Kidney tubule cell (primary cell): ENCODE measurements around the gene SMC1B.
A peak's percentile ranks its signal among the peaks of the same experiment; 100 is the strongest.
"Not testable (repeated sequence)": the region's sequence is repeated elsewhere in the genome, so short reads cannot be mapped to it uniquely, and the experiment has no call there.

Source experiments
- DNase-seq: peaks from one replicate; pipeline ENCODE4 v3.0.0-alpha.2; 2018; ENCODE audit warnings: low spot score

SMC1B gene

DNA sequence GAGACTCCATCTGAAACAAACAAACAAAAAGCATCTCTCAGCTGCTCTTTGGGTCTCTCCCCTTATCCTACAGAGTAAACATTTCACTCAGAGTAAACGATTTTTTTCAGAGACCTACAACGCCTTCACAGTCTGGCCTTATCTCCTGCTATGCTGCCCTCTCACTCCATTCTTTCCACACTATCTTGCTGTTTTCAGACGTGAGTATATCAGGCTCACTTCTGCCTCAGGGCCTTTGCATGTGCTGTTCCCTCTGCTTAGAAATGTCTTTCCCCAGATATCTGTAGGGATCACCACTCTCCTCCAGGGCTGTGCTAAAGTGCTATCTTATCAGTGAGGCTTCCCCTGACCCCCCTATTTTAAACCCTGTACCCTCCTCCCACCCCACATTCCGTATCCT lies 6.6 kb upstream of the SMC1B start:
- DNase-seq, result no peak

GRCh38 chr22:45418770-45419138 lies 5.4 kb upstream of the SMC1B start:
- DNase-seq, result no peak

DNA sequence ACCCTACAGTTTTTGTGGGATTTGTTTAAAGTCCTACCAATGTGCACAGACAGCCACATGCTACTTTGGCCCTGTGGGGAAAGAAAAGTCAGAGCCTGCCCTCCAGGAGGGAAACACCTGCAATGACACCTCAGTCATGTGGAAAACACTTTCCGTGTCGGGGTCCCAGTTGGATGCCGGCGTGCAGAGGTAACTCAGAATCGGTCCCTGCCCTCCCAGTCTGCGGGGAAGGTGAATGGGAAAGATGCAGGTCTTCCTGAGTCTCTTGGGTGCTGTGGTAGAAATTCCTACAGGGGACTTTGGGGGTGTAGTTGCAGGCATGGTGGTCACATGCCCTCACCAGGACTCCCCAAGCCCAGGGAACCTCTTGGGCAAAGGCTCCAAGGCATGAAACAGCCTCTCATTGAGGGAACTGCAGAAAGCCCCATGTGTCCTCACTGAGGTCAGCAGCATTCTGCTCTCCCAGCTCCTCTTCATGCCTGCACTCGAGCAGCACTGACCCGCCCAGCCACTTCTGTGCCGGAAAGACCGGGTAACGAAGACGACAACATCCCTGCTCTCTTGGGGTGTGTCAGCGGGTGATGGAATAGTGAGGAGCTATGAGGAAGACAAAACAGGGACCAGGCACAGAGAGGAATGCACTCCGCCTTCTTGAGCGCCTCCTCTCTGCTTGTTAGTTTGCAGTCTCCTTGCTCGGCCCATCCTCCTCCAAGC lies 4.8 kb upstream of the SMC1B start:
- no peak for DNase-seq

DNA sequence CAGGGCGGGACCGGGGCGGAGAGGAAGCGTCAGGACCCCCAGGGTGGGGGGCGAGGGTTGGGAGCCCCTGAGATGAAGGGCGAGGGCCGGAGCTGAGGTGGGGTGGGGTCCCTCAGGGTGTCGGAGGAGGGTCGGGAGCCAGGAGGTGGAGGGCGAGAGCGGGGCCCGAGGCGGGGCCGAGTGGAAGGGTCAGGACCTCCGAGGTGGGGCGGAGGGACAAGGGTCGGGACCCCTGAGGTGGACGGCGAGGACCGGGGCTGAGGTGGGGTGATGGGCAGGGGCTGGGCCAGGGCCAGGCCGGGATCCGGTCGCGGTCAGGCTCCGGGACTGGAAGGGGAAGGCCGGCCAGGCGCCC lies 409 bp downstream of the SMC1B start:
- no peak for DNase-seq

DNA sequence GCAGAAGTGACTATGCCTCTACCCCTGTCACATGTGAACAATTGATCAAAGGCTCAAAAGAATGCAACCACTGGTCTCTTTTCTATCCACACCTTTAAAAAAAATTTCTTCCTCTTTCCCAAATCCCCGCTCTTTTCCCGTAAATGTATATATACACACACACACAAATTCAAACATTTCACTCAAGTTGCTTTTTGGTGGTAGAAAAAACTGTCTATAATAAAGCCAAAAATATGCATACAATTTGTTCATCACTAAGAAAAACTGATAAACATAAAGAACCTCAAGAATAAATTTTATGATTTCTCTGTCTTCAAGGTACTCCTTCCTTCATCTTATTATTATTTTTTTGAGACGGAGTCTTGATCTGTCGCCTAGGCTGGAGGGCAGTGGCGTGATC lies 5.6 kb downstream of the SMC1B start:
- no peak for DNase-seq

GRCh38 chr22:45402466-45402985 lies 10.9 kb downstream of the SMC1B start:
- DNase-seq, result no peak

DNA sequence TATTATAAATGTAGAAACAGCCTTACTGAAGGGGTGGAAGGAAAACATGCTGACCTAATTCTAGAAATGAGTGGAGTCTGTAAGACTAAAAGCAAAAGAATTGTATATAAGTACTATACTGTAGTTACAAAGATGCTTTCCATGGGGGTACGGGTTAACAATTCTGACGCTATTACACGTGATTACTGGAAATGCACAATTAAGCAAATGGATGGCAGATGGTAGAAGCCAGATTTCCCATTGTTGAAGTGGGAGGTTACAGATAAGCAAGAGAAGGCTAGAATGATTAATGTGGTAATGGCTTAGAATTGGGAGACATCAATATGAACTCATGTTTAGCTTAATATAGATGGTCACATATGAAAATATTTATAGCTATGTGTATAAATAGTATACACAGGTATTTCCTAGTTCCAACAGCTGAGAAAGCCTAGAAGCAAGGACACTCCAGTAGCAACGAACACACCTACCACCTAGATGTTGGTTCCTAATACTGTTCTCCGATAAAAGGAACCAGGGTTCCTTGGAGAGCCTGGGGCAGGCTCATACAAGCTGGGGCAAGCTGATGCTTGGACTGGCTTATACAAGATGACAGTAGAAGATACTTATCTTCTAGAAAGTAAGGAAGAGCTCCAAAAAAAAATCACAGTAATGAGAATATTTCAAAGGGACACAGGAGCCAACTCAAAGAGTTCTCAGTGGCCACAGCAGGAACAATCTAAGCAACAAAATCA lies 13.5 kb downstream of the SMC1B start:
- no peak for DNase-seq

DNA sequence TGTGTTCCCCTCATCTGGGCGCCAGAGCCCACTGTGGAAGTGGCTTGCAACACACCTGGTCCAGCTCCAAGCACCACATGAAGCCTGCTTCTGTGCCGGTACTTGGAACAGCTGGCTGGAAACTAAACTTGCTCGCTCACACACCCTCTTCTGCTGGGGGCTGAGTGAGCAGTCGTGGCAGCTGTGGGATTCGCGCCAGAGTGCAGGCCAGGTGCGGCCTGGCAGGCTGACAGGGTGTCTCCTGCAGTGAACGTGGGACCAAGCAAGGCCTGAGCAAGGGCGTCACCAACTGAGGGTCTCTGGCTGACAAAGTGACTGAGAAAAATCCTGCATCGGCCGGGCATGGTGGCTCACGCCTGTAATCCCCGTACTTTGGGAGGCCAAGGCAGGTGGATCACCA lies 15.2 kb downstream of the SMC1B start:
- no peak for DNase-seq

DNA sequence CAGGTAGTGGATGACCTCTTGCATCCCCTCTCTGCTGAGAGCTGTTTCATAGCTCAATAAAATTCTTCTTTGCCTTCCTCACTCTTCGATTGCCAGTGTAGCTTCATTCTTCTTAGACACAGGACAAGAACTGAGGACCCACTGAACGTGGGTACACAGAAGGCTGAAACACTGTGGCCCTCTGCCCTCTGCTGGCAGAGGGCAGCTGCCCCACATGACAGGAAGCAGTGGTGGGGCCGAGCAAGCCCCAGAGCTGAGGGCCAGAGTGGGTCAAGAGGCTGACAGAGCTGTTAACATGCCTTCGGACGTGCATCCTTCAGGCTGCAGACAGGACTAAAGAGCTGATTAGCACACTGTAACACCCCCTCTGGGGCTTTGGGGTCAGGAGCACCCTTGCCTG lies 15.6 kb downstream of the SMC1B start:
- no peak for DNase-seq

DNA sequence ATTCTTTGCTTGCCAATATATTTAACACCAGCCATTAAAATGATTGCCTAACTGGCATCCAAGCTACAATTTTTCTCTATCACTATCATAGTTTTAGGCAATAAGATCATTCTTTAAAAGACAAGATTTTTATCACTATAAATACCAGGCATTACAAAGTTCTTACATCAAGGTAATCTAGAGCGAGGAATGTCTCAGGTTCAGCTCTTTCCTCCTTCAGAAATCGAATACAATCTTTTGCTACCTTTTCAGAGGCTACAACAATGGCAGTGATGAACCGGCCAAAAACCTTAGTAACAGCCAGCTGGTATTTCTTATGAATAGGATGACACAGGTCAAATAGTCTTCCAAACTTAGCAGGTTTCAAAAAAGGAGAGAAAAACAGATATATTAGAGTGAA lies 23.9 kb downstream of the SMC1B start:
- DNase-seq, result no peak

GRCh38 chr22:45381348-45381747 lies 32.1 kb downstream of the SMC1B start:
- DNase-seq, result no peak

- DNase-seq, result no peak
These were observed 36.7 kb downstream of the SMC1B start for GRCh38 chr22:45376703-45377102.

- no peak for DNase-seq
These were observed 37.4 kb downstream of the SMC1B start for GRCh38 chr22:45376009-45376408.

GRCh38 chr22:45373592-45373991 lies 39.8 kb downstream of the SMC1B start:
- not testable (repeated sequence) for DNase-seq

- DNase-seq, result no peak
These were observed 46.7 kb downstream of the SMC1B start for GRCh38 chr22:45366713-45367112.

GRCh38 chr22:45359627-45360026 lies 53.8 kb downstream of the SMC1B start:
- no peak for DNase-seq

- DNase-seq, result no peak
These were observed 55.3 kb downstream of the SMC1B start for GRCh38 chr22:45358127-45358526.

- DNase-seq, result no peak
These were observed 55.9 kb downstream of the SMC1B start for GRCh38 chr22:45357490-45357889.

GRCh38 chr22:45353786-45354185 lies 59.6 kb downstream of the SMC1B start:
- no peak for DNase-seq

GRCh38 chr22:45352757-45353156 lies 60.6 kb downstream of the SMC1B start:
- peak; percentile 13 for DNase-seq

DNA sequence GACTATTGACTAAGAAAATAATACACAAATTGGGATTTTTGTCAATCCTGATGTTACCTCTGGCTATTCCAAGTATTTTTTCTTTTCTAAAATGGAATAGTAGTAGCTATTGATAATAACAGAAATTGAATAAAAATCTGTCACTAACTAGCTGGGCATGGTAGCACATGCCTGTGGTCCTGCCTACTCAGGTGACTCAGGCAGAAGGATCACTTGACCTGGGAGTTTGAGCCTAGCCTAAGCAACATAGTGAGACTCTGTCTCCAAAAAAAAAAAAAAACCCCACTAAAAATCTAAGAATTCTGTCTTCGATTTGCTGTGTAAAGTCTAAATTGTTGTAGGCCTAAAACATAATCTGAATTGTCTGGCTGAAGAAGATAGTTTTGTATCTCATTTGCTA lies 61.4 kb downstream of the SMC1B start:
- no peak for DNase-seq

DNA sequence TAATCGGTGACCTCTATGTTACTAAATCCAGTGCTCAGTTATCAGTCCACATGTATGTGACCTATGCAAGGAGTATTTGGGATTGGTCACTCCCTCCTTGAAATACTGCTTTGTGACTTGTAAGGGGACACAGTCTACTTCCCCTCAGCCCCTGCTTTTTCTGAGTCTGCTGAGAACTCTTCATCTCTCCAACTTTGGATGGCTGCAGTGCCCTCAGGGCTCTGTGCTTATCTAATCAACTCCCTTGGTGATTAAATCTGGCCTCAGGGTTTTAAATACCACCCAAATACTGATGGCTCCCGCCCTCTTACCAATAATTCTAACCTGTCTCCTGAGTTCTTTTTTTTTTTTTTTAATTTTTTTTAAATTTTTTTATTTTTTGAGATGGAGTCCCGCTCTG lies 63.5 kb downstream of the SMC1B start:
- DNase-seq, result no peak

DNA sequence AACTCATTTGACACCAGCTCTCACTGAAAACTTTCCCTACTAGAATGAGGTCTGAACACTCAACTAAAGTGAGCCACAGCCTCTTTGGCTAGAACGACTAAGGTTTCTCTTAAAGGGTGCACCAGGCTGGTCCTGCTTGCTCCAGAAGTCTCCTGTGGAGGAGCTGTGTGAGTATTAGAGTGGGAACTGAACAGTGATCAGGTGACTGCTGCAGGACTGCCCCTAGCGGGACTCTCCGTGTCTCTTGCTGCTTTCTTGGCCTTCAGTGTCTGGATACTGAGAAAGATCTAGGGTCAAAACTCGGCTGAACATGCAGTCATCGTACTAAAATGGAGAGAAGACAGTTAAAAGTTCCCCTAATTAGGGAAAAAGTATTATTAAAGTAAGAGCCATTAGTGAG lies 69.1 kb downstream of the SMC1B start:
- peak; percentile 4 for DNase-seq

DNA sequence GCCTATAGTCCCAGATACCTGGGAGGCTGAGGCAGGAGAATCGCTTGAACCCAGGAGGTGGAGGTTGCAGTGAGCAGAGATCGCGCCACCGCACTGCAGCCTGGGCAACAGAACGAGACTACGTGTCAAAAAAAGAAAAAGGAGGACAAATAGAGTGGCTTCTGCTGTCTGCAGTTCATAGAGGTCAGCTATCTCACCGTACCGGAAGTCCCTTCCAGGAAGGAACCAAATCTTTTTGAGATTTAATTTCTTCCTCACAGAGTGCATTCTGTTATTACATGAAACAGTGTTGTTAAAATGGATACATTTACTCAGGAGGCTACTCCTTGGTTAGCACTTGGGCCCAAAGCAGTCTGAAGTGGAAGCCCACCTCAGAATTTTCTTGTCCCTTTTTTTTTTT lies 70.3 kb downstream of the SMC1B start:
- no peak for DNase-seq
